ENCODE data around the gene MGAT3. TPM values are rescaled to one million over a fixed set of nuclear protein-coding genes. Genes with fewer than 3 reads are reported as not detected.
A peak's percentile ranks its signal among the peaks of the same experiment; 100 is the strongest.

The MGAT3 gene
- total RNA-seq, 2 donors from 2014 or later, result 0.82 to 7.4 TPM

DNA sequence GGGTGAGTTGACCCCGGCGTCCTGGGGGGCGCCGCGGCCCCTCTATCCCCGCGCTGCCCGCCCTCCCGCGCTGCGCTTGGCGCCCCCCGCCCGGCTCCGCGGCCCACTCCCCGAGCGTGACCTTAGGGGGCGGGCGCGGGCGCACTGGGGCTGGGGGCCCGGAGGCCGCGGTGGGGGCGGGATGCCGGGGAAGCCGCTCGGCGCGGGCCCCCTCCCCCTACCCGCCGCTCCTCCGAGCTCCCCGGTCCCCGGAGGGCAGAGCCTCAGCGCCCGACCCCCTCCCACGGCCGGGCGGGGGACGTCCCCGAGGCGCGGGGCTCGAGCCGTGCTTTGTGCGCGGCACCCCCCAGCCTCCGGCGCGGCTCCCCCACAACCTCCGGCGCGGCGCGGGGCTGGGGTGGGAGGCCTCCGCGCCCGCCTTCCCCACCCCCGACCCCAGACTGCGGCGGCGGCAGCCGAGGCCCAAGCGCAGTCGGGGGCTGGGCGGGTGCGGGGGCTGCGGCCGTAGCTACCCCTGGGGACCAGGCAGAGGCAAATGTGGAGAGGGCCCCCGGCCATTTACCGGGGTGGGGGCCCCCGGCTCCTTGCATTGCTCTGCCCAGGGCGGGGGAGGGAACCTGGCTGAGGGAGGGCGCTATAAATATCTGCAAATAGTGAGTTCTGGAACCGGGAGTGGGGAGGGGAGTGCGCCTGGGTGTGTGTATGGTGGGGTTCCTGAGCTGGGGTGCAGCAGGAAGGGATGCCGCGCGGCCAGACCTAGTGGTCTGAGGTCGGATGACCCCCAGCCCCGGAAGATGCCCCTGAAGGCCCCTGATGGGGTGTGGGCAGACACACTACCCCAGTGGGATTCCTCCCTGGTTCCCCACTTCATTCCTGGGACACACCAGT is 988 bp downstream of the MGAT3 start:
- intact Hi-C loops (cut with DNase I), result no loop called here
- H3K4me1 ChIP-seq (replicated peaks), result no peaks in the 10 kb centered on the region
- H3K27ac ChIP-seq, result no peak overlapping the region
- H3K36me3 ChIP-seq, result no peaks in the 10 kb centered on the region
- H3K9me3 ChIP-seq, result no peaks in the 10 kb centered on the region
- DNase-seq (ENCODE audit: low spot score), result no peak
- TF ChIP-seq, protein P1, sequence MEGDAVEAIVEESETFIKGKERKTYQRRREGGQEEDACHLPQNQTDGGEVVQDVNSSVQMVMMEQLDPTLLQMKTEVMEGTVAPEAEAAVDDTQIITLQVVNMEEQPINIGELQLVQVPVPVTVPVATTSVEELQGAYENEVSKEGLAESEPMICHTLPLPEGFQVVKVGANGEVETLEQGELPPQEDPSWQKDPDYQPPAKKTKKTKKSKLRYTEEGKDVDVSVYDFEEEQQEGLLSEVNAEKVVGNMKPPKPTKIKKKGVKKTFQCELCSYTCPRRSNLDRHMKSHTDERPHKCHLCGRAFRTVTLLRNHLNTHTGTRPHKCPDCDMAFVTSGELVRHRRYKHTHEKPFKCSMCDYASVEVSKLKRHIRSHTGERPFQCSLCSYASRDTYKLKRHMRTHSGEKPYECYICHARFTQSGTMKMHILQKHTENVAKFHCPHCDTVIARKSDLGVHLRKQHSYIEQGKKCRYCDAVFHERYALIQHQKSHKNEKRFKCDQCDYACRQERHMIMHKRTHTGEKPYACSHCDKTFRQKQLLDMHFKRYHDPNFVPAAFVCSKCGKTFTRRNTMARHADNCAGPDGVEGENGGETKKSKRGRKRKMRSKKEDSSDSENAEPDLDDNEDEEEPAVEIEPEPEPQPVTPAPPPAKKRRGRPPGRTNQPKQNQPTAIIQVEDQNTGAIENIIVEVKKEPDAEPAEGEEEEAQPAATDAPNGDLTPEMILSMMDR (IDR thresholded peaks at IDR 0.05), result no peak
- TF ChIP-seq POLR2AphosphoS5 (IDR thresholded peaks at IDR 0.05) (no peak), POLR2A (IDR thresholded peaks at IDR 0.05) (no peak)
- WGBS, result 5% methylated on average over 32 of the region's 83 CpGs
- peak overlapping the region; percentile 24 to 38 for H3K4me3 ChIP-seq
- H3K27me3 ChIP-seq (replicated peaks; ENCODE audit: insufficient read depth), result peaks cover 2% of the 10 kb centered on the region

DNA sequence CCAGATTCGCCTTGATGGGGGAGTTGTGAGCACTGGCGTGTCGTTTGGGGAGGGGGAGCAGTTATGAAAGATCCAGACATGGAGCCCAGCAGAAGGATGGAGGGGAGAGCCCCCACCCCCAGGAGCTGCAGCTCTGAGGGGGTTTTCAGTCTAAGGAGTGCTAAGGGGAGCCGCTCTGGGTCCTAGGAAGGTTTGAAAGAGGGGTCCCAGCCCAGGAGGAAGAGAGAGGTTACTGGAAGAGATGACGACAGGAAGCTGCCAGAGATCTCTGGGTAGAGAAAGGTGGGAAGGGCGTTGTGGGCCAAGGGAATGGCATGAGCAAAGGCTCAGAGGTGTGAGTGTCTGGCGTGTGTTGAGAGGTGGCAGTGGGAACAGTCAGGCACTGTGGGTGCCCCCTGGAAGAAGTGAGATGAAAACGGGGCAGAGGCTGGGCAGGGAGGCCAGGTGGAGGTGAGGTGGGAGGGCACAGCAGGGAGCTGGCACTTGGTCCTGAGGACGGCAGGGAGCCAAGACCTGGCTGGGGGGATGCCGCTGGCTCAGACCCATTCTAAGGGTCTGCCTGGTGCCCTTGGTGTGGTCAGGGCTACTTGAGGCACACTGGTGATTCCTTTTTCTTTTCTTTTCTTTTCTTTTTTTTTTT is 1.8 kb downstream of the MGAT3 start:
- H3K4me1 ChIP-seq (replicated peaks), result no peaks in the 10 kb centered on the region
- no peak for DNase-seq (ENCODE audit: low spot score)
- WGBS, result 65% methylated on average over 10 of the region's 10 CpGs
- intact Hi-C loops (cut with DNase I), result no loop called here
- peaks cover 2% of the 10 kb centered on the region for H3K27me3 ChIP-seq (replicated peaks; ENCODE audit: insufficient read depth)
- TF ChIP-seq POLR2AphosphoS5 (IDR thresholded peaks at IDR 0.05) (no peak), POLR2A (IDR thresholded peaks at IDR 0.05) (no peak)
- TF ChIP-seq, protein P1 (IDR thresholded peaks at IDR 0.05), result no peak
- H3K27ac ChIP-seq, result no peak overlapping the region
- H3K36me3 ChIP-seq, result no peaks in the 10 kb centered on the region
- no peaks in the 10 kb centered on the region for H3K9me3 ChIP-seq
- H3K4me3 ChIP-seq, result no peak overlapping the region

DNA sequence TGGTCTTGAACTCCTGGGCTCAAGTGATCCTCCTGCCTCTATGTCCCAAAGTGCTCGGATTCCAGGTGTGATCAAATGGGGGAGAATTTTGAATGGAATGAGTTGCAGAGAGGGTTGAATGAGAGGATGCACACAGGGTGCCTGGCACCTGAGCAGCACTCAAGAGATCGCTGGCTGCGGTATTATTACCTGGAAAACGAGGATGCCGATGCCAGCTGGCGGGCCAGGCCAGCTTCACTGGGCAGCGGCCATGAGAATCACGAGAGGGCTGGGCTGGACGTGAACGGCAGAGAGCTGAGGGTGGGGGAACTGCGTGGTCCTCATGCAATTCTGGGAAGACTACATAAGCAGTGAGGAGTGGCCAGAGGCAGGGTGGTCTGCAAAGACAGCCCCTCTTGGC is 2.9 kb downstream of the MGAT3 start:
- H3K27ac ChIP-seq, result no peak overlapping the region
- peaks cover 2% of the 10 kb centered on the region for H3K27me3 ChIP-seq (replicated peaks; ENCODE audit: insufficient read depth)
- no peaks in the 10 kb centered on the region for H3K36me3 ChIP-seq
- intact Hi-C loops (cut with DNase I), result no loop called here
- H3K4me1 ChIP-seq (replicated peaks), result no peaks in the 10 kb centered on the region
- no peak for TF ChIP-seq POLR2A (IDR thresholded peaks at IDR 0.05)
- TF ChIP-seq, protein P1 (IDR thresholded peaks at IDR 0.05), result no peak
- no peak for TF ChIP-seq POLR2AphosphoS5 (IDR thresholded peaks at IDR 0.05)
- no peaks in the 10 kb centered on the region for H3K9me3 ChIP-seq
- WGBS, result 70% methylated on average over 11 of the region's 11 CpGs
- H3K4me3 ChIP-seq, result no peak overlapping the region
- DNase-seq (ENCODE audit: low spot score), result no peak

DNA sequence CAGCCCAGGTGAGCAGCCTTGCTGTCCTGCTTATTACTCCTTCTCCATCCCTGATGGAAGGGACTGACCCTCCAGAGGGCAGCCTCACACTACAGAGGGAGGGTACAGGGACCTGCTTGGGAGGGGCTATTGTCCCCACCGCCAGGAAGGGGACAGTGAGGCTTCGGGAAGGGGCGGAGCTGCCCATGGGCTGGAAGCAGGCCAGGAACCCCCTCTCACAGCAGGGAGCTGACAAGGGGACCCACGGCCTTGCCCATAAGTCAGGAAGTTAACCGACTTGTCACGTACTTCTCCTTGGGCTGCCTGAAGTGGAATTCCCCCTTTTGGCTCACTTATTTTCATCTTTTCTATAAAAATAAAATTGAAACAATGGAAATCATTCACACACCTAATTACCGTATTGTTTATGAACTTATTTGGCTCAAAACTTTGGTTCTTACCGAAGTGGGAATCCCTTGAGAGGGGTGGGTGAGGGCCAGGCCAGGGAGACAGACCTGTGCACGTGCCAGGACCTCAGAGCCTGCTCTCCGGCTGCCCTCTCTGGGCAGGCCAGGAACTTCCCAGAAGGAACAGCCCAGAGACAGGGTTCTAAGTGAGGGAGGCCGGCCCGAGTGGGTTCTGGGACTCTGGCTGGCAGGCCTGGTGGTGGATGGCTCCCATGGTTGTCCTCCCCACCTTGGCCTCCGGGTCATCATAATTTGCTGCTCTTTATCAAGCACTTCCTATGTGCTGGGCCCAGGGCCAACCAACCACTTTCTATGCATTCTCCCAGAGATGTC is 5.8 kb downstream of the MGAT3 start:
- Histone ChIP-seq H3K4me1 (replicated peaks) (no peaks in the 10 kb centered on the region), H3K27ac (no peak overlapping the region), H3K4me3 (no peak overlapping the region), H3K36me3 (no peaks in the 10 kb centered on the region), H3K27me3 (replicated peaks; ENCODE audit: insufficient read depth) (peaks cover 2% of the 10 kb centered on the region), H3K9me3 (no peaks in the 10 kb centered on the region)
- WGBS, result 52% methylated on average over 13 of the region's 13 CpGs
- DNase-seq (ENCODE audit: low spot score), result no peak
- intact Hi-C loops (cut with DNase I), result no loop called here
- TF ChIP-seq POLR2AphosphoS5 (IDR thresholded peaks at IDR 0.05), result no peak
- TF ChIP-seq, protein P1 (IDR thresholded peaks at IDR 0.05), result no peak
- no peak for TF ChIP-seq POLR2A (IDR thresholded peaks at IDR 0.05)
